ENCODE data around the gene B4GALNT4.

DNA sequence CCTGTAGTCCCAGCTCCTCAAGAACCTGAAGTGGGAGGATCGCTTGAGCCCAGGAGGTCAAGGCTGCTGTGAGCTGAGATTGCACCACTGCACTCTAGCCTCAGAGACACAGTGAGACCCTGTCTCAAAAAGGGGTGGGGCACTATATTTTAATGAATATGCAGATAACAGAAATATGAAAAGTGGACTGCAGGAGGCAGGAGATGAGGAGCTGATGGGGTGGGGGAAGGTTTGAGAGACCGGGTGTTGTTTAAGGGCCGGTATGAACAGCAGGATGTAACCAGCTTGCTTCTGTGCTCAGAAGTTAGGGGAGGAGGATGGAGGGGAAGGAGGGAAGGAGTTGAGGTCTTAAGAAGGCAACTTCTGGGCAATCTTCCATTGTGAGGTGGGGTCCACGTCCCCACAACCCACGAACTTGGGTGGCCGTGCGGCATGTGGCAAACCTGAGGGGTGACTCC, 1.3 kb upstream of the B4GALNT4 start:
- TF ChIP-seq, protein P1, sequence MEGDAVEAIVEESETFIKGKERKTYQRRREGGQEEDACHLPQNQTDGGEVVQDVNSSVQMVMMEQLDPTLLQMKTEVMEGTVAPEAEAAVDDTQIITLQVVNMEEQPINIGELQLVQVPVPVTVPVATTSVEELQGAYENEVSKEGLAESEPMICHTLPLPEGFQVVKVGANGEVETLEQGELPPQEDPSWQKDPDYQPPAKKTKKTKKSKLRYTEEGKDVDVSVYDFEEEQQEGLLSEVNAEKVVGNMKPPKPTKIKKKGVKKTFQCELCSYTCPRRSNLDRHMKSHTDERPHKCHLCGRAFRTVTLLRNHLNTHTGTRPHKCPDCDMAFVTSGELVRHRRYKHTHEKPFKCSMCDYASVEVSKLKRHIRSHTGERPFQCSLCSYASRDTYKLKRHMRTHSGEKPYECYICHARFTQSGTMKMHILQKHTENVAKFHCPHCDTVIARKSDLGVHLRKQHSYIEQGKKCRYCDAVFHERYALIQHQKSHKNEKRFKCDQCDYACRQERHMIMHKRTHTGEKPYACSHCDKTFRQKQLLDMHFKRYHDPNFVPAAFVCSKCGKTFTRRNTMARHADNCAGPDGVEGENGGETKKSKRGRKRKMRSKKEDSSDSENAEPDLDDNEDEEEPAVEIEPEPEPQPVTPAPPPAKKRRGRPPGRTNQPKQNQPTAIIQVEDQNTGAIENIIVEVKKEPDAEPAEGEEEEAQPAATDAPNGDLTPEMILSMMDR (IDR thresholded peaks at IDR 0.05): no peak
- TF ChIP-seq EZH2 (IDR thresholded peaks at IDR 0.05): no peak

Measured in neural progenitor cell (in vitro differentiated cells).